Osteoblast (primary cell): ENCODE measurements around the gene NEK1. TPM values are rescaled to one million over a fixed set of nuclear protein-coding genes. Genes with fewer than 3 reads are reported as not detected.

Experiments used
- DNase-seq: peaks from one replicate; pipeline ENCODE4 v3.0.0; 2011; ENCODE audit warnings: low spot score, mixed read lengths; ENCODE audit not compliant: insufficient read length; ENCODE audit errors: missing footprints
- H2AFZ ChIP-seq: 2 replicates; pipeline ENCODE4 v1.6.0; 2011; ENCODE audit warnings: mild to moderate bottlenecking, low read length
- H3K27ac ChIP-seq: 2 replicates; pipeline ENCODE4 v1.5.1; 2011; ENCODE audit warnings: mild to moderate bottlenecking, low read depth, low read length, moderate library complexity
- H3K27me3 ChIP-seq: 2 replicates; pipeline ENCODE4 v1.6.0; 2012; ENCODE audit warnings: mild to moderate bottlenecking, control low read depth, inconsistent platforms, low read length, moderate library complexity; ENCODE audit not compliant: insufficient read depth
- H3K36me3 ChIP-seq: 2 replicates; pipeline ENCODE4 v1.5.1; 2011; ENCODE audit warnings: mild to moderate bottlenecking, low read length, control low read depth, moderate library complexity; ENCODE audit not compliant: insufficient read depth
- H3K4me1 ChIP-seq: 2 replicates; pipeline ENCODE4 v1.5.1; 2011; ENCODE audit warnings: mild to moderate bottlenecking, low read length, control low read depth, moderate library complexity; ENCODE audit not compliant: insufficient read depth
- H3K4me2 ChIP-seq: 2 replicates; pipeline ENCODE4 v1.6.0; 2011; ENCODE audit warnings: mild to moderate bottlenecking, low read length; ENCODE audit not compliant: insufficient read depth
- H3K4me3 ChIP-seq: fragments of 200-600 bp; sonication (generic); 3 replicates; pipeline ENCODE4 v1.5.1; 2012; ENCODE audit warnings: mild to moderate bottlenecking, low read length, inconsistent platforms; ENCODE audit not compliant: insufficient read depth
- H3K79me2 ChIP-seq: 2 replicates; pipeline ENCODE4 v1.6.0; 2012; ENCODE audit warnings: mild to moderate bottlenecking, low read length, control low read depth, inconsistent platforms; ENCODE audit not compliant: insufficient read depth
- H3K9me3 ChIP-seq: 2 replicates; pipeline ENCODE4 v1.5.1; 2011; ENCODE audit warnings: low read depth, low read length, control low read depth
- H4K20me1 ChIP-seq: 2 replicates; pipeline ENCODE4 v1.6.0; 2012; ENCODE audit warnings: mild to moderate bottlenecking, low read length, control low read depth; ENCODE audit not compliant: insufficient read depth
- total RNA-seq: library from RNA; depleted of rRNA; stranded (reverse); fragments of >200 nt; gene quantifications from 2 replicates; pipeline ENCODE4 v1.2.3, GENCODE V29; 2012
- TF ChIP-seq, protein P1 (sequence below): IDR thresholded peaks from 2 replicates; pipeline ENCODE4 v1.5.1; 2011; ENCODE audit warnings: mild to moderate bottlenecking, low read depth, low read length, moderate library complexity; ENCODE audit errors: extremely low read depth

NEK1 gene
- total RNA-seq, 1 donor: 9.8 TPM

DNA sequence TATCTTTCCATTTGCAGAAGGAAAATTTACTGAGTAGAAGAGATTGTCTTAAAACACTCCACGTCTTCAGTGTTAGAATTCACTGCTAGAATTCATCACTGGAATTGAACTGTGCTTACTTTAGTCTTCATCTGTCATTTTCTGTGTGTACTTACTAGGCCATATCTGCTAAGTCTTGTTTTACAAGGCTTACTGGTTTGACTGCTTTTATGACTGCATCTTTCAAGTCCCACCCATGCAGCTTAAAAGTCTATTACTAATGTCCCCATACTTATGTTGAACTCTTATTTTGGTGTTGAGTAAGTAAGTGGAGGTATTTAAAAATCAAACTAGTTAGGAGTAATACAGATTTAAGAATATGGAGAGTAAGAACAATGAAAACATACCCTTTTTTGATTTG is 22.6 kb upstream of the NEK1 start:
- peaks cover 31% of the 10 kb centered on the region for H3K79me2 ChIP-seq
- H2AFZ ChIP-seq: no peak overlapping the region
- DNase-seq: no peak
- H3K27me3 ChIP-seq: no peaks in the 10 kb centered on the region
- peaks cover 1% of the 10 kb centered on the region for H3K4me1 ChIP-seq
- peaks cover 11% of the 10 kb centered on the region for H3K36me3 ChIP-seq
- H3K9me3 ChIP-seq: no peaks in the 10 kb centered on the region
- H3K27ac ChIP-seq: no peak overlapping the region
- no peak overlapping the region for H3K4me3 ChIP-seq
- H4K20me1 ChIP-seq: no peaks in the 10 kb centered on the region
- TF ChIP-seq, protein P1, sequence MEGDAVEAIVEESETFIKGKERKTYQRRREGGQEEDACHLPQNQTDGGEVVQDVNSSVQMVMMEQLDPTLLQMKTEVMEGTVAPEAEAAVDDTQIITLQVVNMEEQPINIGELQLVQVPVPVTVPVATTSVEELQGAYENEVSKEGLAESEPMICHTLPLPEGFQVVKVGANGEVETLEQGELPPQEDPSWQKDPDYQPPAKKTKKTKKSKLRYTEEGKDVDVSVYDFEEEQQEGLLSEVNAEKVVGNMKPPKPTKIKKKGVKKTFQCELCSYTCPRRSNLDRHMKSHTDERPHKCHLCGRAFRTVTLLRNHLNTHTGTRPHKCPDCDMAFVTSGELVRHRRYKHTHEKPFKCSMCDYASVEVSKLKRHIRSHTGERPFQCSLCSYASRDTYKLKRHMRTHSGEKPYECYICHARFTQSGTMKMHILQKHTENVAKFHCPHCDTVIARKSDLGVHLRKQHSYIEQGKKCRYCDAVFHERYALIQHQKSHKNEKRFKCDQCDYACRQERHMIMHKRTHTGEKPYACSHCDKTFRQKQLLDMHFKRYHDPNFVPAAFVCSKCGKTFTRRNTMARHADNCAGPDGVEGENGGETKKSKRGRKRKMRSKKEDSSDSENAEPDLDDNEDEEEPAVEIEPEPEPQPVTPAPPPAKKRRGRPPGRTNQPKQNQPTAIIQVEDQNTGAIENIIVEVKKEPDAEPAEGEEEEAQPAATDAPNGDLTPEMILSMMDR: no peak
- H3K4me2 ChIP-seq: no peak overlapping the region

DNA sequence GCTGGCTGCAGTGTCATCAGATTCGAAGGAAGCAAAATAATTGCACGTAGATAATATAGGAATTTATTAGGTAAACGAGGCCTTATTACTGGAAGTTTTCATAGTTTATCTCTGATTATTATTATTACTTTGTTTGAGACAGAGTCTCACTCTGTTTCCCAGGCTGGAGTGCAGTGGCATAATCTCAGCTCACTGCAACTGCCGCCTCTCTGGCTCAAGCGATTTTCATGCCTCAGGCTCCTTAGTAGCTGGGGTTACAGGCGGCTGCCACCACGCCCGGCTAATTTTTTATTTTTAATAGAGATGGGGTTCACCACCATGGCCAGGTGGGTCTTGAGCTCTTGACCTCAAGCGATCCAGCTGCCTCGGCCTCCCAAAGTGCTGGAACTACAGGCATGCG is 20.5 kb upstream of the NEK1 start:
- Histone ChIP-seq H3K27me3 (no peaks in the 10 kb centered on the region), H3K4me2 (no peak overlapping the region), H3K4me1 (no peaks in the 10 kb centered on the region), H3K4me3 (no peak overlapping the region), H3K9me3 (no peaks in the 10 kb centered on the region), H3K79me2 (peaks cover 49% of the 10 kb centered on the region), H2AFZ (no peak overlapping the region), H3K27ac (no peak overlapping the region), H3K36me3 (peaks cover 3% of the 10 kb centered on the region), H4K20me1 (peaks cover 4% of the 10 kb centered on the region)
- DNase-seq: no peak
- TF ChIP-seq, protein P1: no peak

DNA sequence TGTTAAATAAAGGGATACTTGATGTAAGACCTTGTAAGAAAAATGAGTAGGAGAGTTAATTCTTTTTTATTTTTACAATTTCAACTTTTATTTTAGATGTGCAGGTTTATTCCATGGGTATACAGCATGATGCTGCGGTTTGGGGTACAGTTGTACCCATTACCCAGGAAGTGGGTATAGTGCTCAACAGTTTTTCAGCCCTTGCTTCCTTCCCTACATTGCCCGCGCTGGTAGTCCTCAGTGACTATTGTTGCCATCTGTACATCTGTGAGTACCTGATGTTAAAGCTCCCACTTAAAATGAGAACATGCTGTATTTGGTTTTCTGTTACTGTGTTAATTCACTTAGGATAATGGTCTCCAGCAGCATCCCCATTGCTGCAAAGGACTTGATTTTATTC is 17.7 kb upstream of the NEK1 start:
- Histone ChIP-seq H3K9me3 (no peaks in the 10 kb centered on the region), H4K20me1 (peaks cover 13% of the 10 kb centered on the region), H2AFZ (no peak overlapping the region), H3K4me1 (no peaks in the 10 kb centered on the region), H3K79me2 (peaks cover 72% of the 10 kb centered on the region), H3K4me3 (no peak overlapping the region), H3K4me2 (no peak overlapping the region), H3K36me3 (no peaks in the 10 kb centered on the region), H3K27ac (no peak overlapping the region), H3K27me3 (no peaks in the 10 kb centered on the region)
- TF ChIP-seq, protein P1: no peak
- no peak for DNase-seq

DNA sequence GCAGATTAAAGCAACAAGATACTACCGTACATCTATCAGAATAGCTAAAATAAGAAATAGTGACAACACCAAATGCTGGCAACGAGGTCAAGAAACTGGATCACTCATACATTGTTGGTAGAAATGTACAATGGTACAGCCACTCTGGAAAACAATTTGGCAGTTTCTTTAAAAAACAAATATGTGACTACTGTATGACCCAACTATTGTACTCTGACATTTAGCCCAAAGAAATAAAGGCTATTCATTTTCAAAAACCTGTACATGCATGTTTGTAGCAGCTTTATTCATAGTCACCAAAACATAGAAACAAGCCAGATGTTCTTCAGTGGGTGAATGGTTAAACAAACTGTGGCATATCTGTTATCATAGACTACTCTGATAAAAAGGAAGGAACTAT is 16.2 kb upstream of the NEK1 start:
- Histone ChIP-seq H3K4me1 (no peaks in the 10 kb centered on the region), H4K20me1 (peaks cover 15% of the 10 kb centered on the region), H3K27me3 (no peaks in the 10 kb centered on the region), H3K36me3 (no peaks in the 10 kb centered on the region), H3K9me3 (no peaks in the 10 kb centered on the region), H3K4me2 (no peak overlapping the region), H2AFZ (no peak overlapping the region), H3K27ac (no peak overlapping the region), H3K4me3 (no peak overlapping the region), H3K79me2 (peaks cover 85% of the 10 kb centered on the region)
- TF ChIP-seq, protein P1: no peak
- no peak for DNase-seq
